GM19035 (cell line): ENCODE data around the gene CACNA1B.
"Not testable (repeated sequence)": the region's sequence is repeated elsewhere in the genome, so short reads cannot be mapped to it uniquely, and the experiment has no call there.

ENCODE experiments used
- ATAC-seq: cut with Tn5 transposase; IDR thresholded peaks from one replicate; pipeline ENCODE4 v1.9.1; 2021; ENCODE audit not compliant: unreplicated experiment

Gene CACNA1B

GRCh38 chr9:138010861-138011260 lies 133.3 kb downstream of the CACNA1B start:
- ATAC-seq, result no peak

DNA sequence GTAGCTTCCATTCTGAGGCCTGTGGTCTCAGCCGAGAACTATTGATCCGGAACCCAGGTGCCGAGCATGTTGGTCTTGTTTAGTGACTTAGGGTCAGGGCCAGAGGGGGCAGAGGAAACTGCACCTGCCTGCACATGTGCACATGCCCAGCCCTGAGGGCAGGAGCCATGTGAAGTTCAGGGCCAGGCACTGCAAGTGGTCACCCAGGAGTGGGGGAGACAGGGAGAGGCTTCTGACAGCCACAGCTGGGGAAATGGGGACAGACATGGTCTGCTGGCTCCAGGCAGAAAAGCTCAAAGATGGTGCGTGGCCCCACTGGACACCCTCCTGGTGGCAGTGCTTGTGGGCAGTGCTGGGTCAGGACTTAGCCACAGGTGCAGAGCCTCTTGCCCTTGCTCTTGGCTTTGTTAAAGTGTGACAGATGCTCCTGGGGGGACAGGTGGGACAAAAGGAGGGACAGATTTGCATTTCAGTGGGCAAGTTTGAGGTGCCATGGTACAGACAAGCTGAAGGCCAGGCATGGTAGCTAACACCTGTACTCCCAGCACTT lies 134.4 kb downstream of the CACNA1B start:
- ATAC-seq, result no peak

DNA sequence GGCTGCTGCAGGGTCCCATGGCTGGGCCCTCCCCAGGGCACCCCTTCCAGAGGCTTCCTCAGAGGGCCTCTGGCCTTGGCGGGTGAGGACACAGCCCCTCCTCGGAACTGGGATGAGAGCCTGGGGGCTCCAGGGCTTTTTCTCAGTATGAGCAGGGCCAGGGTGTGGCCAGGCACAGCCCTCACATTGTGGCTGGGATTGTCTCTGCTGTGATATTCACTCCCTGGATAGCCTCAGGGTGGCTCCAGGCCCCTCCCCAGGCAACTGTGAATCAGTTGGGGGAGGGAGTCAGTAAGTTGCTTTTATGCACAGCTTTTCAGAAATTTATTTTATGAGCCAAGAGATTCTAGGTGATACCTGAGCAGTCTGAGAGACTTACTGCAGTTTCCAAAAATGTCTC lies 135.7 kb downstream of the CACNA1B start:
- ATAC-seq, result no peak

GRCh38 chr9:138013836-138014562 lies 136.4 kb downstream of the CACNA1B start:
- ATAC-seq, result no peak

DNA sequence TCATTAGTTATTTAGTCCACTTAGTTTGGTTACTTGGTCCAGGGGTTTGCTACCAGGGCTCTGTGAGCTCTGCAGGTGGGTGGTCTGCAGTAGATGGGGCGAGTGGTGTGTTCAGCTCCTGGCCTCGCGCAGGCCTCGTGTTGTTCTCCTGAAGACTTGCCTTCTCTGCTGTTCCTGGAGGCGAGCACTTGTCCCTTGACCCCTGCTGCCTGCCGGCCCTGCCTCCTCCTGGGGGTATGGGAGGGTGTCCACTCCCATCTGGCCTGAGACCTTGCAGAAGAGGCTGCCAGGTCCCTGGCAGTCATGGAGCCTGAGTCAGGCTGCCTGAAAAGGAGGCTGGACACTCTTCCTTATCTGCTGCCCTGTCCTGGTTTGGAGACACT lies 137.0 kb downstream of the CACNA1B start:
- no peak for ATAC-seq

DNA sequence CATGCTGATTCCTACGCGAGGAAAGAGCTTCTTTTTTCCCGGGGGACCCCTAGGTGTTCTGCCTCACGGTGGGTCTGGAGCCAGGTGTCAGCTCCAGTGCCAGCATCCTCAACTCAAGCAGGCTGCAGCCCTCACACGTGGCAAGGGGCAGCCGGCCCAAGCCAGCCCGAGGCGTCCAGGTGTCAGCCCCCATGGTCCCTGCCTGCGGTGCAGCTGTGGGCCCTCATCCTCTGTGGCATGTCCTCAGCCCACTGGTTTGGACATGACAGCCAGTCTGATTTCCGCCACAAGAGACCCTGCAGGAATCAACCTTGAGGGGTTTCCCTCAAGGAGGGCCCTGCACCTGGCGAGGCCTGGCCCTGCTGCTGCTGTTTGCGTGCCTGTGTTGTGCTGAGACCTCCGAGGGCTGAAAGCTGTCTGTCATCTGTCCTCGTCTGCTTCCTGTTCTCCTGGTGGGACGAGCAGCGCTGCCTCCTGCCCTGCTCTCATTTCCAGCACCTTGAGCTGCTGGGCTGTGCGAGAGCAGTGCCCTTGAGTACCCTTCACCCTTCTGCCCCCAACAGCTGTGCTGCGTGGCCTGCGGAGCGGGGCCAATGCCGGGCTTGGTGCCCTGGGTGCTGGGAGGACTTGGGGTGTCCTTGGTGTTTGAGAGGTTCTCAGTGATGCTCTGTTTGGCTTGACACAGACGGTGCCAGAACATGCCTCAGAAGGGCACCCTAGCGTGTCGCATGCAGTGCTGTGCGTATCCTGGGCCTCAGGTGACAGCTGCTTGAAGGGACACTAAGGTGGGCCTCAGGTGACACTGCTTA lies 137.6 kb downstream of the CACNA1B start:
- no peak for ATAC-seq

GRCh38 chr9:138016406-138017187 lies 139.0 kb downstream of the CACNA1B start:
- ATAC-seq, result no peak

DNA sequence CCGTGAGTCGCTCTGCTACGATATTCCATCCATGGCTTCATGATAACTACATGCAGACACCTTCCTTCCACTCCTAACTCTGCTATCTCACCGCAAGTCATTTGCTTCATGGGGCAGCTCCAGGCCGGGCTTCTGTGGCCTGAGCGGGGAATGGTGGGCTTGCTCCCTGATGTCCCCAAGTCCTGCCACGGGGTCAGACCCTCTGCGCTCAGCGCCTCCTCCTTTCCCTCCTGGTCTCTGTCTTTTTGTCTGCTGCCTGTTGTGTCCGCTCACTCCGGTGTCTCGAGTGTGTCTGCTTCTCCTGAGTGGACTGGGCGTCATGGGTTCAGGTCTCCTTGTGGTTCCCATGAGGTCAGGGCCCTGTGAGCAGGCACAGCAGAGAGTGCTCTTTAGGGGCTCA lies 139.6 kb downstream of the CACNA1B start:
- ATAC-seq, result no peak

DNA sequence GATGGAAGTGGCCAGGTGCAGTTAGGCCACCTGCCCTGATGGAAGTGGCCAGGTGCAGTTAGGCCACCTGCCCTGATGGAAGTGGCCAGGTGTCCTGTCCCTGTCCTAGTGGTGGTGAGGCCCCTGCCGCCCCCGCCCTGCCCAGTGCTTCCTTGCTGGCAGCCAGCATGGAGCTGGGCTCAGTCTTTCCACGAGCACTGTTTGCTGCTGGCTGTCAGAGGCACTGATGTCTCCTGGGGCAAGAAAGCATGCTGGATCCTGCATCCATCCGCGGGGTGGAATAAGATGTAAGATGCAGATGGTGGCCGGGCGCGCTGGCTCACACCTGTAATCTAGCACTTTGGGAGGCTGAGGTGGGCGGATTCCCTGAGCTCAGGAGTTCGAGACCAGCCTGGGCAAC lies 141.9 kb downstream of the CACNA1B start:
- ATAC-seq, result not testable (repeated sequence)

DNA sequence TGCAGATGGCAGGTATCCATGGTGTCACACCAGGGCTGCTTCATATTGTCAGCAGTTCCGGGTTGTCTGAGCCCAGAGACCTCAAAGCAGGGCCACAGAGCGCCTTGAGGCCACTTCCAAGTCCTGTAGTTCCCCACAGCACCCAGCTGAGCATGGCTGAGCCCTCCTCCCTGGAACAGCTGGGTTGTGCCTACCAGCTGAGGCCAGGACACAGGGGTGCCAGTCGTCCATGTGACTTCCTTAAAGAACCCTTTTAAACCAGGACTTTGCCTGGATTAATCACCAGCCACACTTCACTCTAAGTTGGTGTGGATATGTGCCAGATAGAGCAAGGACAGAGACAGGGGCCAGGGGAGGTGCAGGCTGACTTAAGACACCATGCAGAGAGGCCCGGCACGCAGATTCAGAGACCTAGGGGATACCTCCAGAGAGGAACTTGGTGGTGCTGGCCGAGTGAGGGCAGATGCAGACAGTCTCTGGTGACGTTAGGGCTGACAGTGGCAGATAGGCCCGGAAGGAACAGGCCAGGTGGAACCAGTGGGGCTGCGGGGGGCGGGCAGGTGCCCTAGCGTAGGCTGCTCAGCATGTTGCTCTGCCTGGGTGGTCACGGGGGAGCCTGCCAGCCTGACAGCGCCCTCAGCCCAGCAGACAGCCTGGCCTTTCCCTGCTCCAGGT lies 142.7 kb downstream of the CACNA1B start:
- no peak for ATAC-seq

DNA sequence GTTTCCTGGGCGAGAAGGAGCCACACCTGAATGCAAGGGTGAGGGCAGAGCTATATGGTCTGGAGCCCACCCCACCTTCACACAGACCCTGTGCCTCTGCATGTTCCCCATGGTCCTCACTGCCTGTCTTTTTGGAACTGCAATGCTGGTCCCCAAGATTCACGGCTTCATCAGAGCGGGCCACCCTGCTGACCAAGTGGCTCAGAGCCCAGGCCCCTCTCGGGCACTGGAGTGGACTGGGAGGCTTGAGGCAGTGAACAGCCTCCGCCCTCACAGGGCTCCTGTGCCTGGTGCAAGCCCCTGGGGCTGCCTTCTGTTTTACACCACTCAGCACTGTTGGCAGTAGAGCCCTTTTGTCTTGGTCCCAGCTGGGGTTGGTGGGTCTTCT lies 143.2 kb downstream of the CACNA1B start:
- no peak for ATAC-seq

DNA sequence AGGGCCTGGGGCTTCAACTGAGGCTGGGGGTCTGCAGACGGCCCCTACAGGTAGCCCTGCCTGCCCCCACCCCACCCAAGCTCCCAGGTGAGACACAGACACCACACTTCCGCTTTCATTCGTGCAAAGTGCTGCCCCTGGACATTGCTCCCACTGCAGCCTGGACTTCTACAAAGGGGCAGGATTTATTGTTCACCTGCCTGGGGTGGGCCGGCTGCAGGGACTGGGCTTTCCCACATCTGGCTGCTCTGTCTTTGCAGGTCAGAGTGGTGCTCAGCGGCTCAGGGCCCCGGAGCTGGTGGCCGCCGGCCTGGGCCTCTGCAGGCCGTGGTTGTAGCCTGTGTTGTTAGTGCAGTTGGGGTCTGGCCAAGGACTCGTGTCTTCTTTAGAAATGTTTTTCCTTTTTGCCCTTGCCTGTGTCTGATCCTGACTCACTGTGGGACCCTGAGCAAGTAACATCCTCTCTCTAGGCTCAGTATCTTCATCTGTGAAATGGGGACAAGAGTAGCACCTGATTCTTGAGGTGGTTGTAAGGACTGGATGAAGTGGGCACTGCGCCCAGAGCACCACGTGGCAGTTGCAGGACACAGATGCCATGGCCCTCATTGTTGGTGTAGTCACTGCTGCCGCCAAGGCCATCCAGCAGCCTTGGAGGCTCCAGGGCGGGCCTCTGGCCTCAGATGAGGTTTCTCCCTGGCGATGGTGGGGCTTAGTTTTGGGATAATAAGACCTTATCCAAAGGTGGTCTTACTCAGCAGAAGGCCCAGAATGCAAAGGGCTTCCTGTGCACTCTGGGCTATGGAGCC lies 143.9 kb downstream of the CACNA1B start:
- ATAC-seq, result no peak

GRCh38 chr9:138022121-138022741 lies 144.6 kb downstream of the CACNA1B start:
- no peak for ATAC-seq

GRCh38 chr9:138022756-138023393 lies 145.3 kb downstream of the CACNA1B start:
- ATAC-seq, result no peak

DNA sequence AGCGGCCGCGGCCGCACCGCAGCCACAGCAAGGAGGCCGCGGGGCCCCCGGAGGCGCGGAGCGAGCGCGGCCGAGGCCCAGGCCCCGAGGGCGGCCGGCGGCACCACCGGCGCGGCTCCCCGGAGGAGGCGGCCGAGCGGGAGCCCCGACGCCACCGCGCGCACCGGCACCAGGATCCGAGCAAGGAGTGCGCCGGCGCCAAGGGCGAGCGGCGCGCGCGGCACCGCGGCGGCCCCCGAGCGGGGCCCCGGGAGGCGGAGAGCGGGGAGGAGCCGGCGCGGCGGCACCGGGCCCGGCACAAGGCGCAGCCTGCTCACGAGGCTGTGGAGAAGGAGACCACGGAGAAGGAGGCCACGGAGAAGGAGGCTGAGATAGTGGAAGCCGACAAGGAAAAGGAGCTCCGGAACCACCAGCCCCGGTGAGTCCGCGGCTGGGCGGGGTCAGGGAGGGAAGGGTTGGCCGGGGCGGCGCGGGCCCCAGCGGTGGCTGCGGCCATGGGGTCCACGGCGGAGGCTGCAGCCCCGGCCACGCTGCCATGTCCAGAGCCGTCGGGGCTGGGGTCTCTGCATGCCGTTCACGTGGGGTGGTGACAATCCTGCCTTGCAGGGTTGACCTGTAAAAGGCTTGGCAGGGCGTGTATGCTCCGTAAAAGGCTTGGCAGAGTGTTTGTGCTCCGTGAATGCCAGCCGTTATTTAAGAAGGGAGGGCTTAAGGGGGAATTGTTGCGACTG lies 146.0 kb downstream of the CACNA1B start:
- no peak for ATAC-seq

- no peak for ATAC-seq
Measured at GRCh38 chr9:138024131-138024530, 146.5 kb downstream of the CACNA1B start.

GRCh38 chr9:138024831-138025291 lies 147.3 kb downstream of the CACNA1B start:
- ATAC-seq, result no peak

- no peak for ATAC-seq
Measured at GRCh38 chr9:138025417-138025816, 147.8 kb downstream of the CACNA1B start.
